NT2/D1 (cell line): Measurements from ENCODE around the gene IQSEC3.

Source experiments
- SUZ12 ChIP-seq: IDR thresholded peaks from 2 replicates; pipeline ENCODE4 v1.6.1; 2011; ENCODE audit not compliant: insufficient read length, insufficient read depth; ENCODE audit errors: extremely low read depth
- YY1 ChIP-seq: IDR thresholded peaks from 2 replicates; pipeline ENCODE4 v1.6.1; 2011; ENCODE audit not compliant: insufficient read length, insufficient read depth
- ZNF274 ChIP-seq: IDR thresholded peaks from 2 replicates; pipeline ENCODE4 v1.6.1; 2011; ENCODE audit warnings: mild to moderate bottlenecking, low read depth, low read length

GRCh38 chr12:147242-147641 lies 80.7 kb downstream of the IQSEC3 start:
- TF ChIP-seq YY1 (no peak), SUZ12 (no peak), ZNF274 (no peak)
